ENCODE data around the gene HYAL2.

The HYAL2 gene

DNA sequence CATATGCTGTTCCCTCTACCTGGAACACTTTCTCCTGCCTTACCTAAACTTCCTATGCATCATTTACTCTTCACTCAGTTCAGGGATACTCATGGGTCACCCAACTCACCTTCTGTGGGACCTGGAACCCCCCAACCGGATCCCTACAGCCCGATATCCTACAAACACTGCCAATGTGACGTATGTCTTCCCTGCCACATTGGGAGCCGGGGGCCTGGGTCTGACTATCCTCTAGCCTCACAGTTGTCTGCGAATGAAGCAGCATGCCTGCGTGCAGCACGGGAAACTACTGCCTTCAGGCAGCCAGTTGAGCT is 27.6 kb upstream of the HYAL2 start:
- no peak for DNase-seq

DNA sequence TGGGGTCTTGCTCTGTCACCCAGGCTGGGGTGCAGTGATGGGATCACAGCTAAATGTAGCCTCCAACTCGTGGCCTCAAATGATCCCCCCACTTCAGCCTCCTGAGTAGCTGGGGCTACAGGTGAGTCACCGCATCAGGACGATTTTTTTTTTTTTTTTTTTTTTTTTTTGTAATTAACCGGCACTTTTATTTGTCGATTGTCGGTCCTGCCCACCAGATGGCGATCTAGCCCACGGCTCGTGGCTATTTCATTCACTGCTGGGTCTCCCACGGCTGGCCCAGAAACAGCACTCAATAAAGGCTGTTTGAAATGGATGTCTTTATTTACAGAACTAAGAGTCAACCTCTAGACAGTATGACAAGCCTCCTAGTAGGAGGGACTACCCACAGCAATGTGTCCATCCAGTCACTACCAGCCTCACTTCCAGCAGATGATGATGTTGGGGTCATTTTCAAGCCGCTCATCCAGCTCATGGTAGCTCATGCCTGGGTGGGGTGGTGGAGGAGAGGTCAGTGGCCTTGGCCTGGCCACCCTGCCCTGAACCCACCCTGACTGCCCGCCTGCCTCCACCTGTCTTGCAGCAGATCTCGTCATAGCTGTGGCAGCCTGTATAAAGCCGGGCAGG is 24.8 kb upstream of the HYAL2 start:
- peak; percentile 82 for DNase-seq

DNA sequence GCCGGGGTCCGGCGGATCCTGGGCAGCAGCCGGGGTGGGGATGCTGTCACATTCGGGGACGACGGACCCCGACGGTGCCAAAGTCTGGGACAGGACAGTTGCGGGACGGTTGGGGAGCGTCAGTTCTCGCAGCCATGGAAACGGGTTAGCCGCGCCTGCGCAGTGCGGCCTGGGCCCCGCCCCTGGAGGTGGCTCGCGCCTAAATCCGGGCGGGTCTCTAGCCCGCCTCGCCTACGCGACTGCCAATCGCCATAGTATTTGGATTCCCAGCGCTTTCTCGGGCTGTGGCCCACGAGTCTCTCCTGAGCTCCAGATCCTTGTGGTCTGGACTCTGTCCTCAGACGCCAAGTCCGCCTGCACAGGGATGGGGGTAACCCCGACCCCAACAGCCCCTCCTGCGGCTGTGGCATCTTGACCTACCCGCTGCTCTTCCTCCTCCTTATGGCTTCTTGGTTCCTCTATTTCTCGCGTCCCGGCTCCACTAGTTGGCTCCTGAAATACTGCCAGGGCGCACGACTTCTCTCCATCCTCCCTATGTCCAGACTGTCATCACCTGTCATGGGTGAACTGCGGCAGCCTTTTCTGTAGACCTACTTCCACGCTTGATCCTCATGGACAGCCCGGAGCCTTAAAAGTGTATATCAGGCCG is 23.2 kb upstream of the HYAL2 start, which contains the start of gene ZMYND10:
Gene ZMYND10, minus strand, starts transcription at position 147 of the 649 bp plus-strand sequence. CDS start 153 bp downstream, outside the sequence.
- DNase-seq = peak; percentile 85 to 87

DNA sequence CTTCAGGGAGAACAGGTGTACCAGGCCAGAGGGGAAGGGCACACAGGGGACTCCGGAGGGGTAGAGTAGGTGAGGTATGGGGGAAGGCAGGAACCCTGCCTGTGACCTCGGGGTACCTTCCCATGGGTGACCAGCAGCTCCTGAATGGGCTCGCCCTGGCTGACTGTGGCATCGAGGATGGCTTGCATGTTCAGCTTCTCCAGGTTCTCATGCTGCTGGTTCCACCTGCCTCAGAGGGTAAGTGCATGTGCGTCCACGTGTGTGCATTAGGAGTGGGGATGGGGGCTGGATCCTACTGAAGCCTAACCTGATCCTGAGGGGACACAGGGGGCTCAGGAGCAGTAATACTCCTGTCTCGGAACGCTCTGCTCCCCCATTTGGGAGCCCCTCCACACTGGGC is 22.5 kb upstream of the HYAL2 start:
- no peak for DNase-seq

DNA sequence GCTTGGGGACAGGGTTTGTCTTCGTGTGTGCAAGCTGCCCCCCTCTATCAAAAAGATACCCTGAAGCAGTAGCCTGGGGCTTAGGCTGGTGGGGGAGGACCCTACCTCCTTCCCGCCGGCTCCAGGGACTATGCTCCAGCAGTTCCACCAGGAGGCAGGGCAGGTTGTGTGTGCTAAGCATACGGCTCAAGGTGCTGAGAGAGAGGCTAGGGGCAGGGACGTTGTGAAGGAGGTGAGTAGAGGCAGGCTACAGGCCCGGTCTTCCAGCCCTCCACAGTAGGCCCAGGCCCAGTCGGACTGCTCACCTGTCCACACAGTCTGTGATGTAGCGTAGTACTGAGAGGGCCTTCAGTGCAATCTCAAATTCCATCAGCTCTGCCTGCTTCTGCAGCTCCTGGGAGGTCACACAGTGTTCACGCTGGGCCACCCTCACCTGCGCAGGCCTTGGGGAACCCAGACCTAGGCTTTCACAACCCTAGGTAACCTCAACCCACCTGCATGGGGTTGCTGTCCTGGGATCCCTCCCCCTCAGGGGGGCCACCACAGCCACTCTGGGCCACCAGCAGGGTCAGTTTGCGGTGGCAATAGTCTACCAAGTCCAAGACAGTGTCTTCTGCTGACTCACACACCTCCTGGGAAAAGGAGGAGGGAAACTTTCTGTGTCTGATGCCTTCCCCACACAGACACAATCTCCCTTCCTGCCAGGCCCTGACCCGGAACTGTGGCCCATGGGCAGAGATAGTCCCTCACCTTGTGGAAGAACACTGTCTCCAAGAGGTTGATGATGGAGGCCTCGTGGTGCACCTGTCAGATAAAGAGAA is 20.5 kb upstream of the HYAL2 start:
- no peak for DNase-seq

DNA sequence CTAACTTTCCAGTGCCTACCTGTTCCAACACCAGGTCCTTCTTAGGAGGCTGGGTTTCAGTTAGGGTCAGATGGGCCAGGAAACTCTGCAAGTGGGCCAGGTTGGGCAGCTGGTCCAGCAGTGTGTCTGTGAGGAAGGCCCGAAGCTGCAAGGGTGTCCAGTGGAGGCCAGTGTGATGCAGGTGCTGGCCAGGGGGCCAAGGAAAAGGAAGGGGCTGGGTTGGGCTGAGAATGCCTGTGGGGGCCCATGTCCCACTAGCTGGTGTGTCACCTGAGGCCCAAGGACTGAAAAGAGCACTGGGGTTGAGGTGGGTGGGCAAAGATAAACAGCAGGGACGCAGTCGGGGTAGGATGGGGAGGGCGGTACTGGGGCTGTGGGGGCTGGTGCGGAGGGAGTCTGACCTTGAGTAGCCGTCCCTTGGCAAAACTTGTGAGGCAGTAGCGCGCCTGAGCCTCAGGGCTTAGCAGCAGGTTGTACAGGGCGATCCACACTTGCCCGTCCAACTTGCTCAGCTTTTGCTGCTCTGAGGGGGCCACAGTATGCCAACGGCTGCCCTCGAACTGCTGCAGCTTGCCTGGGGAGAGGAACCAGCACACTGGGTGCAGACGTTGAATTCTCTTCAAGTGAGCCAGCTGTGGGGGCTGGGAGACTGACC is 19.6 kb upstream of the HYAL2 start:
- no peak for DNase-seq

DNA sequence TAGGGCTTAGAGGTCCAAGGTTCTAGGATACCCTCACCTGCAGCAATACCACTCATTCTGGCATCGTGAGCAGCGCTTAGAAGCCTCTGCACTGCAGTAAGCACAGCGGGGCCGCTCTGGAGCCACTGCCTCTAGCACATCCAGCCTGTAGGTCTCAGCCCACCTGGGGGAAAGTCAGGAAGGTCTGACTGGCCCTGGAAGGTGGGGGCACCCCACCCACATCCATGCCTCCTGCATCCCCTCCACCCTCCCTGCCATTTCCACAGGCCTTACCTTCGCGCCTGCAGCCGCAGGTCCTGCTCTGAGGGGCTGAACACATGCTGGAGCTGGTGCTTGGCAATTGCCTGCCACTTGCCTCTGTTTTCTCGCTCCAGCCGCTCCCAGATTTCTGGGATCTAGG is 19.0 kb upstream of the HYAL2 start:
- DNase-seq = no peak

DNA sequence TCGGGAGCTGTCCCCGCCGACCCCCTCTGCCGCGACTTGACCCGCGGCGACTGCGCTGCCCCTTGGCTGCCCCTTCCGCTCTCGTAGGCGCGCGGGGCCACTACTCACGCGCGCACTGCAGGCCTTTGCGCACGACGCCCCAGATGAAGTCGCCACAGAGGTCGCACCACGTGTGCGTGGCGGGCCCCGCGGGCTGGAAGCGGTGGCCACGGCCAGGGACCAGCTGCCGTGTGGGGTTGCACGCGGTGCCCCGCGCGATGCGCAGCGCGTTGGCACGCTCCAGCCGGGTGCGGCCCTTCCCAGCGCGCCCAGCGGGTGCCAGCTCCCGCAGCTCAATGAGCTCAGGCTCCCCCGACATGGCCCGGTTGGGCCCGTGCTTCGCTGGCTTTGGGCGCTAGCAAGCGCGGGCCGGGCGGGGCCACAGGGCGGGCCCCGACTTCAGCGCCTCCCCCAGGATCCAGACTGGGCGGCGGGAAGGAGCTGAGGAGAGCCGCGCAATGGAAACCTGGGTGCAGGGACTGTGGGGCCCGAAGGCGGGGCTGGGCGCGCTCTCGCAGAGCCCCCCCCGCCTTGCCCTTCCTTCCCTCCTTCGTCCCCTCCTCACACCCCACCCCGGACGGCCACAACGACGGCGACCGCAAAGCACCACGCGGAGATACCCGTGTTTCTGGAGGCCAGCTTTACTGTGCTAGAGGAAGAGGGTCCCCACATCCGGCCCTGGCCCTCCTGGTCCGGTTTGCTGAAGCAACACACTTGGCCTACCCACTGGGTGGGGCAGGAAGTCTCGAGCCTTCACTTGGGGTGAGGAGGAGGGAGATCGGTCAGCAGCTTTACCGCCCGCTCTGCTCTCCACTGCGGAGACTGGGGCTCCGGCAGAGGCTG is 18.1 kb upstream of the HYAL2 start, which contains the start of gene RASSF1:
Gene RASSF1, minus strand, starts transcription at position 389 of the 882 bp plus-strand sequence. Its CDS starts 31 bp downstream, at position 358.
- peak; percentile 81 to 85 for DNase-seq

DNA sequence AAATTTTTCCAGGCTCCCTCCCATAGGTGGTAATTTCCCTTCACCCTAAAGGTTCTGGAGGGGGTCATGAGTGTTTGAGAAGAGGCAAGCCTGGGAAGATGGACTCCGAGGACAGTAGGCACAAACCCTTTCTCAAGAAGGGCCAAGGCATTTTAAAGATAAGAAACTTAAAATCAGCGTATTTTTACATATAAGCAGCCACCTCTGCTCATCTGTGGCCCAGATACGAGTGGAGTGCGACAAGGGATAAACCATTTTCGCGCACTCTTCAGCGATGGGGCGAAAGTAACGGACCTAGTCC is 17.6 kb upstream of the HYAL2 start:
- DNase-seq = no peak

DNA sequence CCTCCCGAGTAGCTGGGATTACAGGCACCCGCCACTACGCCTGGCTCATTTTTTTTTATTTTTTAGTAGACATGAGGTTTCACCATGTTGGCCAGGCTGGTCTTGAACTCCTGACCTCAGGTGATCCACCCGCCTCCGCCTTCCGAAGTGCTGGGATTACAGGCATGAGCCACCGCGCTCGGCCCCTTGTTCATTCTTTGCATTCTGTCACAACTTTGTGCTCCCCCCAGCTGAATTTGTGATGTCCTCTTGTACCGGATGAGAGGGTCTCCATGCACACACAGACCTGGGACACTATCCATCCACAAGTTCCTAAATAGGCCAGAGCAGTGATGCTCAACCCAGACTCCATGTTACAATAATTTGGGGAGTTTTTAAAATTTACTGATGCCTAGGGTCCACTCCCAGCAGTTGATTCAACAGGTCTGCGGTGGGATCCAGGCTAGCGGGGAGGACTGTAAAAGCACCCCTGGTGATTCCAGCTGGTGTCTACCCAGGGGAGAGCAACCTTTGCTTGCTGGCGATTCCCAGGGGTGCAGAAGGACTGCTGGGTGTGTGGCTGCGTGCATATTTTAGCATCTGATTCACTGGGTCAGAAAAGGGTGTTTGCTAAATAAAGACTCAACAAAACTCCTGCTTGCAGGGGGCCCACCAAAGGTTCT is 17.1 kb upstream of the HYAL2 start:
- DNase-seq = no peak

DNA sequence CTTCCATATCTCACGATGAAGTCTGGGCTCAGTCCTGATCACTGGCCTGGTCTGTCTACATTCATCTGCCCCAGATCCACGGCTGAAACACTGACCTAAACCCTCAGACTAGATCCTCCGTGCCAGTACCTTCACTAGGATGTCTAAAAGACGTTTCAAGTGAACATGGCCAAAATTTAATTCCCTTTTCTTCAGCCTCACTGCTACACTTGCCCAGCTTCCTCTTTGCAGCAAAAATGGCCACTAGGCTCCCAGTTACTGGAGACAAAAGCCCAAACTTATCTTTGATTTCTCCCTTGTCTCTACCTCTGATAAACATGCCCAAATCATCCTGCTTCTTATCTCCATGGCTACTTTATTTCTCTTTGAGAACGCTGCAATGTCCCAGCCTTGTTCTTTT is 16.4 kb upstream of the HYAL2 start:
- no peak for DNase-seq

DNA sequence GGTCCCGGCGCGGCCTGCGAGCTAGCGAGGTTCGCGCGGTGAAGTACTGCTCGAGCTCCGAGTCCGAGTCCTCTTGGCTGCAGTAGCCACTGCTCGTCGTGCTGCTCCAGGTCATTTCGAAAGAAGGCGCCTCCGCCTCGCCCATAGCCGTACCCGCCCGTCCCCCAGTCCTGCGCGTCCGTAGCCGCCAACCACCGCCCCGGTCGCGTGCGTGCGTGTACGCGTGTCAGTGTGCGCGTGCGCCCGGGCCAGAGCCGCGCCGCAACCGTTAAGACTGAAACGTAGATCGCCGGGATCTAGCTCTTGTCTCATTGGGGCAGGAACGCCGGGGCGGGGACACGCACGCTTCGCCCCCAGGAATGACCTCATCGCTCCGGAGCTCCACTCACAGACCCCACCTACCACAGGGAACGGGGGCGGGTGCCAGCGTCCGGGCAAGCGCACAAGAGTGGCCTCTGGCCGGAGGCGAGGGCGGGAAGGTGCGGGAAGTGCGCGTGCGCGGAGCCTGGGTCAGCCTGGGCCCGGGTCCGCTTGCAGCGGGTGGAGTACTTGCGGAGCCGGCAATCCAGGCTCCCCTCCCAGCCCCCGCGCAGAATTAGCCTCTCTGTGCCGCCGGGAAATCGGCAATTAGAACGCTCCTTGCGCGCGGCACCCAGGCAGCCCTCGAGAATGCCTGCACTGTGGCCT is 14.8 kb upstream of the HYAL2 start:
- DNase-seq = peak; percentile 98

DNA sequence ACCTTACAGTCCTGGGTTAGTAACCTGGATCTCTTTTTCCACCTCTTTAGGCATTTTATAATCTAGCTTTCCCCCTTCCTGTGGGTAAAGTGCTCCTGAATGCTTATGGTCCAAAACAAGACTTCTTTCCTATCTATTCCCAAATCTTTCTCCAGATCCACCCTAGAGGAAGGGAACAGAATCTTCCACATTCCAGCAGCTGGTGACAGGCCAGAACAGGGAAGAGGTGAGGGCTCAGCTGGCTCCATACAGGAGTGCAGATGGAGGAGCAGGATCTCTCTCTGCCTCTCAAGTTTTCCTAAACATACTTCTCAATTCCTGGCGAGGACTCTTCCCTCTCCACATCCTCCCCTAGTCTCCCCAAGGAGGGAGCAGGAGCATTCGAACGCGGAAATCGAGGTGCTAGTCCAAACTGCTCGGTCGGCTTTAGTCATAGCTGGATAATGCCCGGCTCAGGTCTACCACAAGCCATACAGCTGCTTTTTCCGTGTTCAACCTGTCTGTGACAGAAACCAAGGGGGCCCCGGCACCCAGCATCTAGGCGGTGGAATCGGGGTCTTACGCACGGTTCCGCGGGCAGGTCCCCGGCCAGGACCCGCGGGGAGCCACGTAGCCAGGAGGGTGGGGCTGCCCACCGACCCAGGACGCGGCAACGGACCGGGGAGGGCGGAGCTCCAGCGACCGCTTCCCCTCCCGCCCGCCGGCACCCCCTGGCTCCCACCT is 14.1 kb upstream of the HYAL2 start:
- no peak for DNase-seq

DNA sequence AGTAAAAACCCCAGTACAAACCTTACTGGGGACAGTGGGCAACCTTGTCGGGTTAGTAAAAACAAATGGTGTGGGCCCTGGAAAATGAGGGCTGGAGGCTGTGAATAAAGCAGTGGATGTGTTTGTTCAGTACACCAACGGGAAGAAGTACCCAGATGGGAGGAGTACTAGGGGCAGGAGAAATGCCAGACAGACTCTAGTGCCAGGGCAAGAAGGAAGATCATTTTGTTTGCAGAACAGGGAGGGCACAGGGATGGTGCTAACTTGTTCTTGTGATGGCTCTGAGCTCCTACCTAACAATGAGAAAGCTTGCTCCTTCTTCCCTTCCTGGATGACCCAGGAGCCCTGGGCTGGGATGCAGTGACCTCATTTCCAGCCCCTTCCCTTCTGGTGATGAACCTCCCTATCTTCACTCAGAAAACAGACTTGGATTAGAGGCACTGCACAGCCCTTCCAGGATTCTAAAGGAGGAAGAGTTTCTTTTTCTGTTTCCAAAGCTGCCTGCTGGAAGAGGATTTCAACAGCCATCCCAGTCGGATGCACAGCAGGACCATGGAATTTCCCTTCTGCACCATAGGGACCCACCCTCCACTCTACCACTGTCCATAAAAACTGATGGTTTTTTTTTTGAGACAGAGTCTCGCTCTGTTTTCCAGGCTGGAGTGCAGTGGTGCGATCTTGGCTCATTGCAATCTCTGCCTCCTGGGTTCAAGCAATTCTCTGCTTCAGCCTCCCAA is 12.0 kb upstream of the HYAL2 start:
- no peak for DNase-seq

DNA sequence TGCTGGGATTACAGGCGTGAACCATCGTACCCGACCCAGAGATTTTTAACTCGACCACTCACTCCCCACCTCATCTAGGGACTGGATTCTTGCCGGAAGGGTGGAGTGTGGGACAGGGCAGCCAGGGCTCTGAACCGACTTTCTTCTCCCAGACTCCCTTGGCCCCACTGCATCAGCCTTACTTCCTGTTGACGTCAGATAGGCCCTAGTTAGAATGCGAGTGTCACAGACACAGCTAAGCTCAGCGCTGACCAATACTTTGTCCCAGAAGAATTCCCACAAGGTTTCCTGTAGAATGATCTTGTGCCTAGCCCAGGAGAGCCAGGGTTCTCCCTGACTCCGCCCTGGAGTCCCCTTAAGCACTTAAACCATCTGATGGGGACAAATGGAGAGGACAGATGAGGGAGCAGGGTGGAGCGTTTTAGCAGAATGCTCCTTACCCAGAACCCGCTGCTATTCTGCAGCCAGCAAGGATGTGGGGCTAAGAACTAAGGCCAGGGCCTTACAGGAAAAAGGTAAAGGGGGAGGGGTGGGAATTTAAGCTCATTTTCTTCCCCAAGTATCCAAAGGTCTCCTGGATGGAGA is 11.3 kb upstream of the HYAL2 start:
- DNase-seq = no peak

DNA sequence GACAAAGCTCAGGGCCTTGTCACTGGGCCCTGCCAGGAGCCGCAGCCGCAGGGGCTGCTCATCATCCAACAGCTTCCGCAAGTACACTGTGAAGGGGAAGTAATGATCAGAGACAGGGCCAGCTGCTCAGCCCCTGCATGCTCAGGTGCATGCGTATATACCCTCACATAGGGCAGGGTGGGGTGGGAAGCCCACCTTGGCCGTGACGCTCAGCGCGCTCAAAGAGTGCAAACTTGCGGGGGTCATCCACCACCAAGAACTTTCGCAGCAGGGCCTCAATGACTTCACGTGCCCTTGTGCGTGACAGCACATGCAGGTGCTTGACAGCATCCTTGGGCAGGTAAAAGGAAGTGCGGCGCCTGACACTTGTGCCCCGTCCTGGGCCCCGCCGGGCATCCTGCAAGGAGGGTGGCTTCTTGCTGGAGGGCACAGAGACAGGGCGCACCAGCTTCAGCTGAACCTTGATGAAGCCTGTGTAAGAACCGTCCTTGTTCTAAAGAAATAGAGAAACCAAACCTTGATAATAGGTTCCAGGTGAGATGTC is 8.9 kb upstream of the HYAL2 start:
- DNase-seq = no peak

DNA sequence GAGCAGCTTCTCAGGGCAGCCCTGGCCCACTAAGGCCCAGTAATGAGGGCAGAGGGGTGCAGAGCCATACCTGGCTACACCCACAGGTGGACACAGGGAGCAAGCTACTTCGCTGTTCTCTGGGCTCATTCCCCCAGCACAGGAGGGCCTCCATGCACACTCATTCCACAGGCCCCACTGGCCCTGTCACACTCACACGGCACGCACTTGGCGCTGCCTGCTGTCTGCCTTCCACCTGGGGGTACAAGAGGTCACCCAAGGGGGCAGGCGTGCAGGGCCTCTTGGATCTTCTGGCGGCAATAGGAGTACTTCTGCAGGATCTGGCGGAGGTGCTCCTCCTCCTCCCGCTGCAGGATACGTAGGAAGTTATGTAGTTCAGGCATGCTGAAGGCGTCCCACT is 7.8 kb upstream of the HYAL2 start:
- DNase-seq = no peak

DNA sequence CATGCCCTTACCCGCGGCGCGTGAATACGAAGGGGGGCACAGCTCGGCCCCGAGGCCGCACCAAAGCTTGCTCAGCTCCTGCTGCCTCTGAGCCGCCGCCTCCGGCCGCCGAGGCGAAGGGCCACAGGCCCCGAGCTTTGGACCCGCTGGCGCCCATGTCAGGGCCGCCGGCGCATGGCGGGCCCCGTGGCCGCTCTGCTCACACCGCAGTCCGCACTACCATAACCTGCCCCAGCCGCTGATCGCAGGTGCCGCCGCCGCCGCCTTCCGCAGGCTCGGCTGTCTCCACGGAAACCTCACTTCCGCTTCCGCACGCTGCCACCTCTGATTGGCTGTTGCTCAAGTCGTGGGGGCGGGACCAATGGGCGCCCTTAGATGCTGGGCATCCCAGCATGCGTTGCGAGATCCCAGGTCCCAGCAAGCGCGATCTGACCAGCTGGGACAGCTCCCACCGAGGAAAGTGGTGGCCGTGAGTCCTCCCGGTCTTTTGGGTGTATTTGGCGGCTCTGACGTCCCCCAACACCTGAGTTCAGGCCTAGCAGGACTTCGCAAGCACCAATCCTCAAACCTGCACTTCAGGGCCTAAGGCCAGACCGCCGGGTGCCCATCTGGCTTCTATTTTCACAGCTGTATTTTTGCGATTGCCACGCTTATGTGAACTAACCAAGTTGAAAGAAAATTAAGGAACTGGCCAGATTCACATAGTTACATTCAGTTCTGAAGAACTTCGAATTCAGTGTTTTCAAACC is 5.6 kb upstream of the HYAL2 start, which contains the start of gene TUSC2:
Gene TUSC2, minus strand, starts transcription at position 281 of the 749 bp plus-strand sequence. Its CDS starts 124 bp downstream, at position 157.
- DNase-seq = peak; percentile 95 to 96
